ENCODE results near the gene KMT2C.
"Not testable (repeated sequence)": the region's sequence is repeated elsewhere in the genome, so short reads cannot be mapped to it uniquely, and the experiment has no call there.

The KMT2C gene

DNA sequence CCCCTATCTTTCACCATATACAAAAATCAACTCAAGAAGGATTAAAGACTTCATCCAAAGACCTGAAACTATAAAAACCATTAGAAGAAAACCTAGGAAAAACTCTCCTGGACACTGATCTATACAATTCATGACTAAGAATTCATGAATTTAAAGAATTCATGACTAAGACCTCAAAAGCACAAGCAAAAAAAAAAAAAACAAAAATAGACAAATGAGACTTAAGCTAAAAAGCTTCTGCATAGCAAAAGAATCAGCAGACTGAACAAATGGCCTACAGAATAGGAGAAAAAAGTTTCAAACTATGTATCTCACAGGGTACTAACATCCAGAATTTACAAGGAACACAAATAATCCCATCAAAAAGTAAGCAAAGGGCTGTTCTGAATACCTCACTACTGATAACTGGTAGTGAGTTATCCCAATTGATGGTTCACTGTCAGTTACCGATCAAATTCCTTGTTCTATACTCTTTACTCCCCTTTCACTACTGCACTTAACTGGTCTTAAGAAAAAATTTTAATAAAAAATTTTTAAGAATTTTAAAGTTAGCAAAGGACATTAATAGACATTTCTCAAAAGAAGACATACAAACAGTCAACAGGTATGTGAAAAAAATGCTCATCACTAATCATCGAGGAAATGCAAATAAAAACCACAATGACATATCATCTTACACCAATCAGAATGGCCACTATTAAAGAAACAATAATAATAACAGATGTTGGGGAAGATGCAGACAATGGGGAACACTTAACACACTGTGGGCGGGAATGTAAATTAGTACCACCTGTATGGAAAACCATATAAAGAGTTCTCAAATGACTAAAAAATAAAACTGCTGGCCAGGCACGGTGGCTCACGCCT lies 33.2 kb downstream of the KMT2C start:
- DNase-seq (ENCODE audit: low spot score), result no peak

DNA sequence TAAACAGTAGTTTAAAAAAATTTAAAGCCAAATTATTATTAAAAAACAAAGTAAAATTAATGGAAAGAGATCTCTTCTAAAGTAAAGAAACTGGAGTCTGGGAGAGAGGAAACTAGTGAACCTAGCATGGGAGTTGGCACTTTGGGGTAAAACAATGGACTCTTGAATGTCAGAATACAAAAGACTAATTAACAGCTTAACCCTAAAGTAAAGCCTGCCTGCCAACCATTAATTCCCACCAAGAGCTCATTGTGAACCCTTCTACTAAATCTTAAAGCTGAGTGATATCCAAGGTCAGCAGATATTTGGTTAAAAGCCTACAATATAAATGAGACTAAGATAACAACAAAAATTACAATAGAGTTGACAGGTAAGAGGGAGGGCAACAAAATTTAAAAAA lies 36.5 kb downstream of the KMT2C start:
- DNase-seq (ENCODE audit: low spot score), result no peak

DNA sequence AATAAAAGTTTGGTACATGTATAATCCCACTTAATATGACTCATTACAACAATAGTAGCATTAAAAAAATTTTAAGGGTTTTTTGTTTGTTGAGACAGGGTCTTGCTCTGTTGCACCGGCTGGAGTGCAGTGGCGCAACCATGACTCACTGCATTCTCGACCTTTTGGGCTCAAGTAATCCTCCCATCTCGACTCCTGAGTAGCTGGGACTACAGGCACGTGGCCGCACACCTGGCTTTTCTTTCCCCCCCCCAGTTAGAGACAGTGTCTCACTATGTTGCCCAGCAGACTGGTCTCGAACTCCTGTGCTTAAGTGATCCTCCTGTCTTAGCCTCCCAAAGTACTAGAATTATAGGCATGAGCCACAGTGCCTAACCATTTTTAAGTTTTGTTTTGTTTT lies 40.7 kb downstream of the KMT2C start:
- DNase-seq (ENCODE audit: low spot score), result no peak

DNA sequence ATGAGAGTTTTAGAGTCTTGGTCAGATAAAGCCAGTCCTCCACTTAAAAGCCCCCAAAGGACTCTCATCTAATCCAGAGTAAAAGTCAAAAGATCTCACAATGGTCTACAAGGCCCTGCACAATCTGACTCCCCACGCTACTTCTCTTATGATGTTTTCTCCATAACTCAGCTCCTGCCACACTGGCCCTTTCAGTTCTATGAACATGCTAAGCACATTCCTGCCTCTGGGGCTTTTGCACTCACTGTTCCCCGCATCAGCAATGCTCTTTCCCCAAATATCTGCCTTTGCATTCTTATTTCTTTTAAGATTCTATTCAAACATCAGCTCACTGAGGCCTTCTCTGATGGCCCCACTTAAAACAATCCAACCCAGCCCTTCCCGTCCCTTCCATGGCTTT lies 41.6 kb downstream of the KMT2C start:
- DNase-seq (ENCODE audit: low spot score), result not testable (repeated sequence)

DNA sequence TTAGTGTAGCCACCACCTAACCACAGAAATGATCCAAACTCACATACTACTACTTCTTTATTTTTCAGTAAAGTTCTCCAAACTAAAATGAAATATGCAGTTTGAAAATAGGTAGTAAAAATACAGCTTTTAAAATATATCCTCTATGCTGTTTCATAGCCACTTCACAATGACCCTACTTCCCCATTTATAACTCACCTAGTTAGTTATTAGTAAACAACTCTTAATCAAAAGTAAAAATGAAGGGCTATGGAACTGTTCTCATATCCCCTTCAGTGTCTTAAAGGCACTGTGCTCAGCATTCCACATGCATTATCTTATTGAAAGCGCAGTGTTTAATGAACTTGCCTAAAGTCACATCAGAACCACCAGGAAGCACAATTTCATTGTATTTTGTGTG lies 43.5 kb downstream of the KMT2C start:
- DNase-seq (ENCODE audit: low spot score), result no peak

DNA sequence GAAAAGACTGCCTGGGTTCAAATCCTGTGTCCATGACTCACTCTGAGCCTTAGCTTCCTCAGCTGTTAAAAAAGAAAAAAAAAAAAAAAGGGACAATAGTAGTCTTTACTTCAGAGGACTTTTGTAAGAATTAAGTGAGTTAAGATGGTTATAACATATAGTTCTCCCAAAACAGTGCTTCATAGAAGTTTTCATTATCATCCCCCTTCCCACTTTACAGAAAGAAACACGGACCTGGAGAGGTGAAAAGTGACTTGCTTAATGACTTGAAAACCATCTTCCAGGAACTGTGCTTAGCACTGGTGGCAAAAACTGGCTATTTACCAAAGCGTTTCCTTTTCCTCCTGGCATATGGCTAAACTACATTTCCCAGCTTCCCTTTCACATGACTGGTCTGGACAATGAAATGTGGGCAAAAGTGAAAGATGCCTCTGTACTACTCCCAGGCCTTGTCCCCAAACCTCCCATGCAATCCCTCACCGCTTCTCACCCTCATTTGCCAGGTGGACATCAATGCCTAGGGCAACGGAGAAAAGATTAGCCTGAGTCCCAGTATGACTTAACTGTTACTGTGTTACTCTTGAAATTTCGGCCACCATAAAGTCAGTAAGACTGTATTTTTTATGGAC lies 49.6 kb downstream of the KMT2C start:
- DNase-seq (ENCODE audit: low spot score), result not testable (repeated sequence)

DNA sequence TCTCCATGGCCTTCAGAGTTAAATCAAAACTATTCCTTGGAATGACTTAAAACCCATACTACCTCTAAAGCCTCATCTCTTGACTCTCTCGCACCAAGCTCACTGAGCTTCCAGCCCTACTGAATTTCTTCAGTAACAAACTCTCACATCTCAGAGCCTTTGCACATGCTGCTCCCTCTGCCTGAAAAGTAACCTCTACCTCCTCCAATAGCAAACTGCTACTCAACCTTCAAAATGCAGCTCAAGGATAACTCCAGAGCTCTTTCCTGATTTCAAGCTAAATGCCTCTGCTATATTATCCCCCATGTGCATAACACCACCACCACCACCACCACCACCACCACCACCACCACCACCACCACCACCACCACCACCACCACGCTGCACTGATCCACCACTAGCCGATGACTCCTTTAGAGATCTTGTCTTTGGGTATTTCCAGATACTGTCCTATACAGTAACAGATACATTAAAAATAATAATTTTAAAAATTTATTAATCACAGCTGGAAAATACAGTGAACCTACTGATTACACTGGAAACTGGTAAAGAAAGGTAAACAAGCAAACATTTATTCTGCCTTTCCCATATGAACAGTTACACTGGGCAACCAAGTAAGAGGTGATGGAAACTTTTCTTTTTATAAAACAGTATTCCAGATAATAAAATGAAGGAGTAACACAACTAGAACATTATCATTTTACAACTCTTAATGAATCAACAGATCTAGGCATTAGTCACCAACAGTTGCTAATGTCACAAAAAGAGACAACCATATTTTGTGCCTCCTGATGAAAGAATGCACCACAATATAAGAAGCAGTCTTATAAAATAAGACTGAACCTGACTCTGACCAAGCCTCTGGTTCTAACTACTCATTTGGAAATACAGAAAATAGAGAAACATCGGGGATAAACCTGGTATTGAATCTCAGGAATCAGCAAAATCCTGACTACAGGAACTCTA lies 51.3 kb downstream of the KMT2C start:
- not testable (repeated sequence) for DNase-seq (ENCODE audit: low spot score)

DNA sequence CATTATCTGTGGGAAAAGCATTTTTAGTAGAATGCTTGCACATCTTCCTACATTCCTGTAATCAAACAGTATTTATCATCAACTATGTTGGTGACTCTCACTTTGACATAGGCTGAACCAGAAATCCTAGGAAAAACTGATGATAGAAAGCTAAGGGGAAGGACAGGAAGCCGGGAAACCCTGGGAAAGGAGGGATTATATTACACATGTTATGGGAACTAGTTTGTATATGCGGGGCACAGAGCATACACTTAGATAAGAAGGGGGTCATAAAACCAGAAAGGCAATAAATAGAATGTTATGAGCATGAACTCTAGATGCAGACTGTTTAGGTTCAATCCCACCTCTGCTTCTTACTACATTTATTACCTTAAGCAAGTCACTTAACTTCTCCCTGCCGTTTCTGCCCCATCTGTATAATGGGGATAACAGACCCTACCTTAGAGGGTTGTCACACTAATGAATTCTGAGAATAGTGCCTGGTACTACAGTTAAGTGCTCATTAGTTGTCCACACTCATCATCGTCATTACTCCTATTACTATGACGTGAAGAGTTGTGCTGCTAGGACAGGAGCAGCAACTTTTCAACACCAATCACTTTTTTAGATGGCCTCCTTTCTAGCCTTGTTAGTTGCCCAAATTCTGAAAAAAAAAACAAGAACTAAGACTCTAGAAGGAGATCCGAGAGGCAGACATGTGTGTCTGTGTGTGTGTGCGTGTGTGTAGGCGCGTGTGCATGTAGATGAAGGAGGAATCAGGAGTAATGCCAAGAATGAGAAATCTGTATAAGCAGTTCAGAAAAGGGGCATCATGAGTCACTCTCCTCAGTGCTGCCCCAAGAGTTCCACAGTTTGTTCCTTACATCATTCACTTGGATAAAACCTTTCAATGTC lies 52.2 kb downstream of the KMT2C start:
- no peak for DNase-seq (ENCODE audit: low spot score)

DNA sequence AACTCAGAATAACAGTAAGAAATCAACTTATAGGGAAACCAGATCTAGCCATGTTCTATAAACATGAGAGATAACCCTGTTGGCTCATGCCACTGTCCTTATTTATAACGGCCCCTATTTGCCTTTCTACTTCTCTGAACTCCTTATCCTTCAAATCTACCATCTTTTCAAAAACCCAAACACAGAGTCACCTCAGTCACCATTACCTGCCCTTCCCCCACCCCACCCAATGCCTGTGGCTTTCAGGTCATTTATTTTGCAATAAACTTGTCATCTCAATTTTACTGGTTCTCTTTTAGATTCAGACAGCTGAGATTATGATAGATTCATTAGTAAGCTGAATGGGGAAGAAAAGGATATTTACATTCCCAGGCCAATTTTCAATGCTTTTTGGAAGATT lies 53.6 kb downstream of the KMT2C start:
- no peak for DNase-seq (ENCODE audit: low spot score)

DNA sequence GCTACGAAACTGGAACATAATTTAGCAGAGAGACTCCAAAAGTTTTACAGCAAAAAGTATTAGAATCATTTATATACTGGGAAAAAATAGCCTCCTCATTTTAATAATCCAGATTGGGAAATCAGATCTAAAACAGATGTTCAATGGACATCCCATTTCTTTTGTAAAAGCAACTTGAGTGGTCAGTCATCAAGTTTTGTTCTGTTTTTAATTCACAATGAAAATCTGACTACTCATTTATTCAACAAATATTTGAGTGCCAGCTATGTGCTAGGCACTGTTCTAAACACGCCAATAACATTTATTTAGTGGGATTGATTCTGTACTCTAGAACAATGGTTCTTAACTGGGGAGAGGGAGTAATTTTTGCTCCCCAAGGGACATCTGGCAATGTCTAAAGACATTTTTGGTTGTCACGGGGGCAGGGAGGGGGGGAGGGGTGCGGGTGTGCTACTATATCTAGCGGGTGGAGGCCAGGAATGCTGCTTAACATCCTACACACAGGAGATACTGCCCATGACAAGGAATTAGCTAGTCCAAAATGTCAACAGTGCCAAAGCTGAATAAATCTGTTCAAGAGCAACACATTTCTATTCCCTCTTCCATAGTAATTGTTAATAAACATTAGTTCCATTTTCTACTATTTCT lies 54.7 kb downstream of the KMT2C start:
- DNase-seq (ENCODE audit: low spot score), result not testable (repeated sequence)

DNA sequence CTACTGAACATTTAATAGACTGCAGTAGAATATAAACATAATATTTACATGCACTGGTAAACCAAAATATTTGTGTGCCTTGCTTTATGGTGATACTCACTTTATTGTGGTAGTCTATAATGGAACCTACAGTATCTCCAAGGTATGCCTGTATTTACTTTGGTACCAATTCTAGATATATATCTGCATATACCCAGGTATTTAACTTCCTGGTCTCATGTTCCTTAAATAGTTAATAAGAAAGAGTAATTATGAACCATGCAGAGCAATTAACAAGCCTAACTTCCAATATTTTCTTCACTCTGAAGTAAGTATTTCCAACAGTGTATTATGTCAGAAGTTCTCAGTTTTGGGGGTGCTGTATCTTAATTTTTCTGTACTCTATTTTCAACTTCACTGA lies 57.3 kb downstream of the KMT2C start:
- DNase-seq (ENCODE audit: low spot score), result not testable (repeated sequence)

DNA sequence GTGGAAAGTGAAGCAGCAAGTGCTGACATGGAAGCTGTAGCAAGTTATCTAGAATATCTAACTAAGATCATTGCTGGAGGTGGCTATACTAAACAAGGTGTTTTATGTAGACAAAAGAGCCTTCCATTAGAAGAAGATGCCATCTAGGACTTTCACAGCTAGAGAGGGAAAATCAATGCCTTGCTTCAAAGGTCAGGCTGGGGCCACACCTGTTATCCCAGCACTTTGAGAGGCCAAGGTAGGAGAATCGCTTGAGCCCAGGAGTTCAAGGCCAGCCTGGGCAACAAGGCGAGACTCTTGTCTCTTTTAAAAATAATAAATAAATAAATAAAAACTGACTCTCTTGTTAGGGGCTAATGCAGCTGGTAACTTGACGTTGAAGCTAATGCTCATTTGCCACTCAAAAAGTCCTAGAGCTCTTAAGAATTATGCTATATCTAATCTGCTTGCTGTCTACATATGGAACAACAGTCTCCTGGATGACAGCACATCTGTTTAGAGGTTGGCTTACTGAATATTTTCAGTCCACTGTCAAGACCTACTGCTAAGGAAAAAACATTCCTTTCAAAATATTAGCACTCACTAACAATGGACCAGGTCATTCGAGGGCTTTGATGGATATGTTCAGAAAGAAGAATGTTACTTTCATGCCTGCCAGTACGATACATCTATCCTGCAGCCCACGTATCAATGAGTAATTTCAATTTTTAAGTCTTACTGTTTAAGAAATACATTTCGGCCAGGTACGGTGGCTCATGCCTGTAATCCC lies 58.9 kb downstream of the KMT2C start:
- DNase-seq (ENCODE audit: low spot score), result not testable (repeated sequence)

DNA sequence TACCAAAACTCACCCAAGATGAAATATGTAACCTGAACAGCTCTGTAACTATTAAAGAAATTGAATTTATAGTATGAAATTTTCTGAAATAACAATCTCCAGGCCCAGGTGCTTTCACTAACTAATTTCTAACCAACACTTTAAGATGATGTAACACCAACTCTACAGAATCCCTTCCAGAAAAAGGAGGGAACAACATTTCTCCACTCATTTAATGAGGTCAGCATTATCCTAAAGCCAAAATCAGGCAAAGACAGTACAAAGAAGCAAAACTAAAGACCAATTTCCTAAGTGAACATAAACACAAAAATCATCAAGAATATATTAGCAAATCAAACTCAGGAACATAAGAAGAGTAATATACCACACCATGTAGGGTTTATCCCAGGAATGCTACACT lies 65.5 kb downstream of the KMT2C start:
- no peak for DNase-seq (ENCODE audit: low spot score)

DNA sequence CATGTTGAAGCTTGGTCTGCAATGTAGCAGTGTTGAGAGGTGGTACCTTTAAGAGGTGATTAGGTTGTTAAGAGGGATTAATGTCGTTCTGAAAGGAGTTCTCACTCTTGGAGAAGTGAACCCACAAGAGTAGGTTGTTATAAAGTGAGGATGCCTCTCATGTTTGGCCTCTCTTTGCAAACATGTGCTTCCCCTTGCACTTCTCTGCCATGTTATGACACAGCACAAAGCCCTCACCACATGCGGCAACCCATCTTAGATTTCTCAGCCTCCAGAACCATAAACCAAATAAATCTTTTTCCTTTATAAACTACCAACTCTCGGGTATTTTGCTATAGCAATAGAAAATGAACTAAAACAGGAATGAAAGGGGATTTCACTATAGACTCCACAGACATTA lies 66.3 kb downstream of the KMT2C start:
- no peak for DNase-seq (ENCODE audit: low spot score)

DNA sequence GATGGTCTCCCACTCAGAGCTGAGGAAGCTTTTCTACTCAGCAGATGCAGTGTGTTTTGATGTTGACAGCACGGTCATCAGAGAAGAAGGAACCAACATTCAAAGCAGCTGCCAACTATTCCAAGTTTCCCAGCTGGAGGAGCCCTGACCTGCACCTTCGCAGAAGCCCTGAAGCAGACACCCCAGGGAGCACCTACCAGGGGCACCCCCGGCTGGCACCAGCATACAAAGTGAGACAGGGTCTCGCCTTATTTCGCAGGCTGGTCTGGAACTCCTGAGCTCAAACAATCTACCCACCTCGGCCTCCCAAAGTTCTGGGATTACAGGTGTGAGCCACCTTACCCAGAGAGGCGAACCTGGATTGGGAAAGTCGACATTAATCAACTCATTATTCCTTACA lies 68.6 kb downstream of the KMT2C start:
- no peak for DNase-seq (ENCODE audit: low spot score)

DNA sequence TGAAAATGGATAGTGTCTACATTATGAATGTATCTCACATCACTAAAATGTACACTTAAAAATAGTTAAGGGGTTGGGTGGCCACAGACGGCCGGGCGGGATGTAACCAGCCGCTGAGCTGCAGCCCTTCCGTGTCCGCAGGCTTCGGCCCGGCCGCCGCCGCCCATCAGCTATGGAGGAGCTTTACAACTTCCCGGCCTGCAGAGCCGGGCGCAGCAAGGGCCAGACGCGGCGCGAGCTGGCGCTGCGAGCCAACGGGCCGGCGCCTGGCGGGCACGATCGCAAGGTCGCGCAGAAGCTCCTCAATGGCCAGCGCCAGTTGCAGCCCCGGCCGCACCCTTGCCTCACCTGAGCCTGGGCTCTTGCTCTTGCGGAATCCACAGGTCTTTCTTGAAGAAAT lies 69.1 kb downstream of the KMT2C start:
- no peak for DNase-seq (ENCODE audit: low spot score)

DNA sequence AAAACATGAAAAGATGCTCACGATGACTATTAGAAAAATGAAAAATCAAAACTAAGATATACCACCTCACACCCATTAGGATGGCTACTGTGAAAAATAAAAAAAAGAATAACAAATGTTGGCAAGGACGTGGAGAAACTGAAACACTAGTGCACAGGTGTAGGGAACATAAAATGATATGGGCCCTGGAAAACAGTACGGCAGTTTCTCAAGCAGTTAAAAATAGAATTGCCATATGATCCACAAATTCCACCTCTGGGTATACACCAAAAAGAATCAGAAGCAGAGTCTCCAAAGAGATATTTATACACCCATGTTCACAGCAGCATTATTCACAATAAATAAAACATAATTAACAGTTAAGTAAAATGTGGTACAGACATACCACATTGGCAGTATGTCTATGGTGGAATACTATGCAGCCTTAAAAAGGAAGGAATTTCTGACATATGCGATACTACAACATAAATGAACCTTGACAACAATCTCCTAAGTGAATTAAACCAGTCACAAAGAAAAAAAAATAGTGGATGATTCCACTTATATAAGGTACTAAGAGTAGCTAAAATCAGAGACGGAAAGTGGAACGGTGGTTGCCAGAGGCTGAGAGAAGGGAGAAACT lies 69.7 kb downstream of the KMT2C start:
- no peak for DNase-seq (ENCODE audit: low spot score)

DNA sequence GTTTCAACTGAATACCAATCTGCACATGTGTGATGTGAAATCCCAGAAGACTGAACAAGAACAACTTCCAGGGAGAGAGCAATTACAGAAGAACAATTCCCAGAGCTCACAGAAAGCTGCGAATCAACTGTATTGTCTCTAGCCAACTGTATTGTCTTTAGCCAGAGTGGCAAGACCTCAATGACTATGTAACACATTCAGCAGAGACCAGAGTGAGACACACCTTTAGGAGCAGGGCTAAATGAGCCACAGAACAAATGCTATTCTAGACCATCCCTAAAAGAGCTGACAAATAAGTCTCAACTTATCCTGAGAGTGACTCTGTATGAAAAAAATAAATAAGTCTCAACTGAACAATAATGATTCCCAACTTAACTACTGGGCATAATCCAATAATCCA lies 72.0 kb downstream of the KMT2C start:
- DNase-seq (ENCODE audit: low spot score), result no peak

DNA sequence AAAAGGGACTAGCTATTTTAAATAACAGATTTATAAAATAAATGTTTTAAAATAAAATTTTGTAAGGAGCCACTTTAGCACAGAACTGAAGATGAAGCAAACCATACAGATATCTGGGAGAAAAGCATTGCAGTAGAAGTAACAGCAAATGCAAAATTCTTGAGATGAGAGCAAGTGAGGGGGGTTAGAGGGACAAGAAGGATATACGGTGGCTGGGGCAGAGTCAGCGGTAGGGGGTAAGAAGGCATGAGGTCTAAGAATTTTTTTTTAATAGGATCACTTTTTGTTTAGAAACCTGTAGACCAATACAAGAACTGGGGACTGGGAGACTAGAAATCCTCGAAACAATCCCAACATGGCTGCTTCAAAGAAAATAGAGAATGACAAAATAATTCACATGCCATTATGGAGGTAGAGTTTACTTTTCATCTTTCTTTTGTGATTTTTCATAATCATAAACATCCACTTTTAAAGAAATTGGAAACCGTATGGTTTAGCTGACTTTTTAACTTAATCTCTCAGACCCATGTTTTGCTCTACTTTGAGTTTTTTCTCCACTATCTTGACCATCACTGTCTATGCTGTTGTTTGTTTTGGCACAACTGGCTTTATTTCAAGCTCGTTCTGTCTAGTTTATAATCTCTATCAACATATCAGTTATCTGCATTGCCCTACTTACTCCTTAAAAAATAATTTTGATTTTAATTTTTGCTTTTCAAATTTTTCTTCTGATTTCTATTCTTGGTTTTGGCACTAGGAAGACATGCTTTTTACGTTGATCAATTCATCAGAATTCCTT lies 73.5 kb downstream of the KMT2C start:
- no peak for DNase-seq (ENCODE audit: low spot score)
